ENCODE data around the gene SLC2A10.

GRCh38 chr20:46784436-46785127, 75.1 kb downstream of the SLC2A10 start:
- TF ChIP-seq CTCF (IDR thresholded peaks at IDR 0.05; ENCODE audit: low read depth, low read length) (no peak), EZH2phosphoT487 (IDR thresholded peaks at IDR 0.05; ENCODE audit: low read depth) (no peak)

Data from OCI-LY3 (cell line).